PC-9 (cell line): ENCODE measurements around the gene SEL1L3. TPM values are rescaled to one million over a fixed set of nuclear protein-coding genes. Genes with fewer than 3 reads are reported as not detected.

Experiments
- BruUV-seq: library from RNA; stranded (reverse); fragments of 400-500 nt; replicated peaks from 2 replicates; lab custom pipeline; 2021; lab: Mats Ljungman, UMichigan
- CTCF ChIA-PET: fragments of 300-600 bp; sonication (Branson Sonifier 250); formaldehyde crosslinking; loops from one replicate; lab custom pipeline; 2022; ENCODE audit warnings: antibody characterized with exemption; lab: Charles Lee
- POLR2A ChIA-PET: fragments of 300-600 bp; sonication (Branson Sonifier 250); formaldehyde crosslinking; loops from one replicate; lab custom pipeline; 2022; ENCODE audit warnings: antibody characterized with exemption; ENCODE audit not compliant: unreplicated experiment; lab: Charles Lee
- DNase-seq, 2 experiments: peaks; one replicate each; pipeline versions ENCODE4 v3.0.0 to v3.0.0-alpha.2; 2015 to 2022; ENCODE audit warnings: mixed read lengths in 1 of 2
- H2AFZ ChIP-seq: fragments of 200-600 bp; sonication (generic); 2 replicates; pipeline ENCODE4 v1.8.1; 2017; ENCODE audit warnings: antibody characterized with exemption
- H3F3A ChIP-seq: fragments of 200-600 bp; sonication (generic); 2 replicates; pipeline ENCODE4 v1.8.1; 2017; ENCODE audit warnings: antibody characterized with exemption, mild to moderate bottlenecking, low read depth; ENCODE audit not compliant: insufficient read depth
- H3K27ac ChIP-seq: fragments of 200-600 bp; sonication (generic); 2 replicates; pipeline ENCODE4 v1.6.1; 2016; ENCODE audit warnings: mixed run types
- H3K27me3 ChIP-seq: fragments of 200-600 bp; sonication (generic); 2 replicates; pipeline ENCODE4 v1.6.1; 2016; ENCODE audit warnings: low read depth, mixed run types; ENCODE audit not compliant: insufficient read depth
- H3K36me3 ChIP-seq: fragments of 200-600 bp; sonication (generic); 2 replicates; pipeline ENCODE4 v1.6.1; 2016; ENCODE audit warnings: low read depth, mixed run types
- H3K4me1 ChIP-seq: fragments of 200-600 bp; sonication (generic); replicated peaks from 2 replicates; pipeline ENCODE4 v1.6.1; 2016; ENCODE audit warnings: mixed run types; ENCODE audit not compliant: insufficient read depth
- H3K4me2 ChIP-seq: fragments of 200-600 bp; sonication (generic); 2 replicates; pipeline ENCODE4 v1.6.1; 2017; ENCODE audit warnings: mixed run types
- H3K4me3 ChIP-seq: fragments of 200-600 bp; sonication (generic); 2 replicates; pipeline ENCODE4 v1.6.1; 2016; ENCODE audit warnings: mixed run types
- H3K79me2 ChIP-seq: fragments of 200-600 bp; sonication (generic); 2 replicates; pipeline ENCODE4 v1.6.1; 2017; ENCODE audit warnings: low read depth, mixed run types
- H3K9me2 ChIP-seq: fragments of 200-600 bp; sonication (generic); 2 replicates; pipeline ENCODE4 v1.8.1; 2017; ENCODE audit warnings: mild to moderate bottlenecking; ENCODE audit not compliant: insufficient read depth
- H3K9me3 ChIP-seq: fragments of 200-600 bp; sonication (generic); 2 replicates; pipeline ENCODE4 v1.8.1; 2016; ENCODE audit warnings: low read depth; ENCODE audit not compliant: insufficient read depth
- H4K20me1 ChIP-seq: fragments of 200-600 bp; sonication (generic); 2 replicates; pipeline ENCODE4 v1.8.1; 2017; ENCODE audit not compliant: insufficient read depth
- CTCF ChIP-seq: fragments of 200-600 bp; sonication (generic); conservative IDR thresholded peaks from 2 replicates; pipeline ENCODE4 v1.6.1; 2017; ENCODE audit warnings: mixed run types, antibody characterized with exemption, mild to moderate bottlenecking, moderate library complexity
- EZH2 ChIP-seq: fragments of 200-600 bp; sonication (generic); IDR thresholded peaks from 2 replicates; pipeline ENCODE4 v1.8.0; 2017; ENCODE audit warnings: antibody characterized with exemption, low read depth
- intact Hi-C: fragments of 100-400 bp; cut with micrococcal nuclease; formaldehyde crosslinking; loops from one replicate; pipeline ENCODE4 v1.10.0; 2022; ENCODE audit not compliant: unreplicated experiment
- total RNA-seq: library from RNA; stranded (reverse); gene quantifications from 2 replicates; pipeline ENCODE4 v1.2.3, GENCODE V29; 2021

SEL1L3 gene
- total RNA-seq, 1 experiment from 2014 or later = 79.2 TPM

GRCh38 chr4:25792876-25793275 lies 69.9 kb downstream of the SEL1L3 start:
- TF ChIP-seq CTCF = no peak
- no peak for TF ChIP-seq EZH2
- Histone ChIP-seq H3F3A (no peaks in the 10 kb centered on the region), H3K79me2 (no peaks in the 10 kb centered on the region), H3K4me3 (no peak overlapping the region), H3K4me2 (no peak overlapping the region), H3K27ac (no peak overlapping the region), H4K20me1 (no peaks in the 10 kb centered on the region), H3K4me1 (no peaks in the 10 kb centered on the region), H3K36me3 (no peaks in the 10 kb centered on the region), H3K9me3 (no peaks in the 10 kb centered on the region), H2AFZ (no peak overlapping the region), H3K27me3 (no peaks in the 10 kb centered on the region), H3K9me2 (no peaks in the 10 kb centered on the region)
- CTCF ChIA-PET = interaction anchor here (0.7 to 1.1 kb wide), 2 partner anchors 350 to 352 kb away, joined by 3 read pairs; no protein-coding TSS in a partner anchor
- POLR2A ChIA-PET = no interaction called here
- intact Hi-C loops = no loop called here
- BruUV-seq = no TSS peak
- no peak for DNase-seq

GRCh38 chr4:25792200-25792791 lies 70.5 kb downstream of the SEL1L3 start:
- H3K79me2 ChIP-seq = no peaks in the 10 kb centered on the region
- DNase-seq = peak; percentile 24 to 41
- no peak overlapping the region for H3K27ac ChIP-seq
- no peaks in the 10 kb centered on the region for H4K20me1 ChIP-seq
- no peaks in the 10 kb centered on the region for H3K36me3 ChIP-seq
- ChIA-PET POLR2A (interaction anchor here (0.6 kb wide), 1 partner anchor 1144 kb away, joined by 3 read pairs; no protein-coding TSS in a partner anchor), CTCF (interaction anchor here (0.6 to 1.1 kb wide), 2 partner anchors 265 to 350 kb away, joined by 3 to 4 read pairs; no protein-coding TSS in a partner anchor)
- no peaks in the 10 kb centered on the region for H3K27me3 ChIP-seq
- H3F3A ChIP-seq = no peaks in the 10 kb centered on the region
- intact Hi-C loops = no loop called here
- H3K4me1 ChIP-seq = no peaks in the 10 kb centered on the region
- H3K4me2 ChIP-seq = no peak overlapping the region
- BruUV-seq = no TSS peak
- no peaks in the 10 kb centered on the region for H3K9me2 ChIP-seq
- H3K9me3 ChIP-seq = no peaks in the 10 kb centered on the region
- no peak overlapping the region for H2AFZ ChIP-seq
- TF ChIP-seq CTCF (peak; percentile 54; the same call in 1 of the 2 replicates), EZH2 (no peak)
- no peak overlapping the region for H3K4me3 ChIP-seq

- Histone ChIP-seq H2AFZ (no peak overlapping the region), H3F3A (no peaks in the 10 kb centered on the region), H3K9me2 (no peaks in the 10 kb centered on the region), H3K27me3 (no peaks in the 10 kb centered on the region), H3K9me3 (no peaks in the 10 kb centered on the region), H3K4me1 (no peaks in the 10 kb centered on the region), H3K36me3 (no peaks in the 10 kb centered on the region), H4K20me1 (no peaks in the 10 kb centered on the region), H3K27ac (no peak overlapping the region), H3K4me2 (no peak overlapping the region), H3K79me2 (no peaks in the 10 kb centered on the region), H3K4me3 (no peak overlapping the region)
- POLR2A ChIA-PET = no interaction called here
- DNase-seq = no peak
- intact Hi-C loops = no loop called here
- BruUV-seq = no TSS peak
- no peak for TF ChIP-seq CTCF
- TF ChIP-seq EZH2 = no peak
- CTCF ChIA-PET = no interaction called here
These were observed 72.8 kb downstream of the SEL1L3 start for GRCh38 chr4:25790024-25790423.
